Measurements from ENCODE around the gene BCOR.

DNA sequence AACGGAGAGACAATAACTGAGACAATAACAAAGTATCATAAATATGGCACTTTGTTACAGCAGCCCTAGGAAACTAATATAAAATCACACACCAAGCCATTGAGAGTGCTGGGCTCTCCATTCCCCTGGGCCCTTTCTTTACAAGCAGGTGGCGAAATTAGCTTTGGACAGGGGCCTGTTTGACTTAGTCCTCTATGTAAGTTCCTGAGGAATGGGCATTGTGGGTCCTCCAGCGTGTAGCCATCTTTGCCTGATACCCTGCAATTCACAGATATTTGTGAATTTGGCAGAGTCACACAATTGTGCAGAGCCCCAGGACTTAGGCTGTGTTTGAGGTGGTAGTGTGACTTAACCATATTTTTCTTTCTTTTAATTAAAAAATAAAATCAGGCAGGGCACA is 67.6 kb downstream of the BCOR start:
- TF ChIP-seq CTCF (IDR thresholded peaks at IDR 0.05; ENCODE audit: borderline replicate concordance, extremely low read depth, low read length, poor library complexity, severe bottlenecking), result no peak
- TF ChIP-seq EZH2 (IDR thresholded peaks at IDR 0.05; ENCODE audit: borderline replicate concordance, low read depth, low read length, severe bottlenecking), result no peak

Data from DND-41 (cell line).